Suprapubic skin (tissue), 4 donors: ENCODE measurements around the gene TMEM145.

Experiments
- CTCF ChIP-seq, 2 donors: fragments of 200-600 bp in 1 of 2; fragments of 450-650 bp in 1 of 2; sonication (generic) in 1 of 2; IDR thresholded peaks; one replicate each; pipeline ENCODE4 v1.5.1; 2016 to 2019; ENCODE audit warnings: antibody characterized with exemption in 2 of 2, mild to moderate bottlenecking in 1 of 2, moderate library complexity in 1 of 2
- EP300 ChIP-seq: sonication (generic); formaldehyde crosslinking; IDR thresholded peaks from one replicate; pipeline ENCODE4 v1.6.1; 2017; ENCODE audit warnings: antibody characterized with exemption
- POLR2A ChIP-seq, 2 donors: fragments of 450-650 bp; IDR thresholded peaks; one replicate each; pipeline ENCODE4 v1.6.1; 2017; ENCODE audit warnings: antibody characterized with exemption in 2 of 2, mild to moderate bottlenecking in 2 of 2, moderate library complexity in 2 of 2
- POLR2AphosphoS5 ChIP-seq, 3 donors: sonication (generic); formaldehyde crosslinking; IDR thresholded peaks; one replicate each; pipeline ENCODE4 v1.6.1; 2017; ENCODE audit warnings: antibody characterized with exemption in 3 of 3

GRCh38 chr19:42276284-42276683, 36.8 kb upstream of the TMEM145 start:
- TF ChIP-seq CTCF (IDR thresholded peaks at IDR 0.05), result no peak
- no peak for TF ChIP-seq POLR2AphosphoS5 (IDR thresholded peaks at IDR 0.05)
- no peak for TF ChIP-seq EP300
- TF ChIP-seq POLR2A (IDR thresholded peaks at IDR 0.05), result no peak
